Fibroblast of villous mesenchyme (primary cell): ENCODE measurements around the gene HYDIN. TPM values are rescaled to one million over a fixed set of nuclear protein-coding genes. Genes with fewer than 3 reads are reported as not detected.
"Not testable (repeated sequence)": the region's sequence is repeated elsewhere in the genome, so short reads cannot be mapped to it uniquely, and the experiment has no call there.

ENCODE experiments used
- DNase-seq: peaks from one replicate; pipeline ENCODE4 v3.0.0-alpha.2; 2010; ENCODE audit warnings: low read depth
- H3K4me3 ChIP-seq: 2 replicates; pipeline ENCODE4 v1.5.1; 2011; ENCODE audit warnings: low read depth, mild to moderate bottlenecking, low read length
- total RNA-seq: library from RNA; depleted of rRNA; stranded (reverse); fragments of >200 nt; gene quantifications from 2 replicates; pipeline ENCODE4 v1.2.3, GENCODE V29; 2012

HYDIN gene
- total RNA-seq, 1 donor: under 0.01 TPM

- not testable (repeated sequence) for H3K4me3 ChIP-seq, DNase-seq
Observed at GRCh38 chr16:71105881-71106280, 124.6 kb downstream of the HYDIN start.

GRCh38 chr16:71083573-71083972, 146.9 kb downstream of the HYDIN start:
- DNase-seq, H3K4me3 ChIP-seq: not testable (repeated sequence)

GRCh38 chr16:71080777-71081176, 149.7 kb downstream of the HYDIN start:
- H3K4me3 ChIP-seq, DNase-seq: not testable (repeated sequence)

DNA sequence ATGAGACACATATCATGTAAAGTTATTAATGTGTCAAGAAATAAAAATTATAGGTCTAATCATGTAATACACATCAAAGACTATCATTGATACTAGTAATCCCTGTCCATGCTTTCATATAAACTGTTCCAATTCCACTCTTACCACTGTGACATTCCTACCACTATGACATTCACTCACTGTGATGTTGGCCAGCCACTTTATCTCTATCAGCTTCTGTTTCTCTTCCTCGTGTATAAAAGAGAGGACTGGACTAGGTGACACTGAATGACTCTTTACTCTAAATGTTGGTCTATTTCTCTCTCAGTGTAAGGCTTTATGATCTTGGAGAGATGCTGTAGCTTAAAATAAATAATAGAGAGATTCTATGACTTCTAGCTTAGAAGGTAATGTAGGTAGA, 150.3 kb downstream of the HYDIN start:
- not testable (repeated sequence) for H3K4me3 ChIP-seq, DNase-seq

DNA sequence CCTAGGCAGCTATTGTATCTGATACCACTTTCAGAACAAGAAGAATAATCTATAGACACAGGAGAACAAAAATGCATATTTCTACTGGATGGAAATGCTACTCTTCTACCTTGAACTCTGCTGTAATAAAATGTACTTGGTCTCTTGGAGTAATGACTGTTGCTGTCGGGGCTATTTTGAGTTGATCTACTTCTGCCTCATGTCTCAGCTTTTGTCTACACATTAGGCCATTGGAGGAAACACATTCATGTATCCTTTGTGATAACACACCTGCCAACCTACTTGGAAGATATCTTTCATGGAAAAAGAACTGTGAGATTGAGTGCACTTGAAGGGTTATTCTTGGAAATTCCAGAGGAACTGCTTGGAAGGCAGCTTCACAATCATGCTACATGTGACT, 159.9 kb downstream of the HYDIN start:
- not testable (repeated sequence) for DNase-seq, H3K4me3 ChIP-seq

GRCh38 chr16:71069842-71070241, 160.7 kb downstream of the HYDIN start:
- not testable (repeated sequence) for DNase-seq, H3K4me3 ChIP-seq

GRCh38 chr16:71053897-71054609, 176.5 kb downstream of the HYDIN start:
- not testable (repeated sequence) for H3K4me3 ChIP-seq, DNase-seq

- not testable (repeated sequence) for DNase-seq, H3K4me3 ChIP-seq
Observed at GRCh38 chr16:71050307-71050706, 180.2 kb downstream of the HYDIN start.

- H3K4me3 ChIP-seq, DNase-seq: not testable (repeated sequence)
Observed at GRCh38 chr16:71039368-71040111, 191.0 kb downstream of the HYDIN start.

GRCh38 chr16:71038421-71038820, 192.1 kb downstream of the HYDIN start:
- DNase-seq, H3K4me3 ChIP-seq: not testable (repeated sequence)

GRCh38 chr16:71037987-71038386, 192.5 kb downstream of the HYDIN start:
- DNase-seq, H3K4me3 ChIP-seq: not testable (repeated sequence)

- not testable (repeated sequence) for DNase-seq, H3K4me3 ChIP-seq
Observed at GRCh38 chr16:71028032-71028727, 202.3 kb downstream of the HYDIN start.

GRCh38 chr16:71027511-71027910, 203.0 kb downstream of the HYDIN start:
- H3K4me3 ChIP-seq, DNase-seq: not testable (repeated sequence)

DNA sequence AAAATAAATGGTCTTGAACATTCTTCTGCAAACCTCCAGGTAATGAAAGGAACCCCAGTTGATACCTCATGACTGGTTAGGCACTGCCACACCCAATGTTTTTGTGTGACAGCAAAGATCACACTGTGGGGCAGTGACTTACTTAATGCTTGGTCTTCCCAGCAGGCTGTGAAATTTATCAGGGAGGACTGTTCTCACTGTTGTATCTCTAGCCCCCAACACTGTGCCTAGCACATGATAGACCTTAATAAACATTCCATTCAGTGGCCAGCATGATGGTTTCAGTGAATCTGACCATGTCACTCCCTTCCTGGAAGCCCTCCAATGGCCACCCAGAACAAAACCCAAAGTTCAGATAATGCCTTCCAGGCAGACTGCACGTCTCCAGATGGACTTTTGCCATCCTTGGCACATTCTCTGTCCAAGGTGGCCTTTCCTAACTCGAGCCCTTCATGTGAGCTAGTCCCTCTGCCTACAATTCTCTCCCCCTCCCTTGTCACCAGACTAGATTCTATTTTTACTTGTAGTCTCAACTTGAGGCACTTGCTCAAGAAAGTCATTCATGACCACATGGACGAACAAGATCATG, 206.6 kb downstream of the HYDIN start:
- not testable (repeated sequence) for DNase-seq, H3K4me3 ChIP-seq

GRCh38 chr16:71021961-71022537, 208.5 kb downstream of the HYDIN start:
- H3K4me3 ChIP-seq, DNase-seq: not testable (repeated sequence)

DNA sequence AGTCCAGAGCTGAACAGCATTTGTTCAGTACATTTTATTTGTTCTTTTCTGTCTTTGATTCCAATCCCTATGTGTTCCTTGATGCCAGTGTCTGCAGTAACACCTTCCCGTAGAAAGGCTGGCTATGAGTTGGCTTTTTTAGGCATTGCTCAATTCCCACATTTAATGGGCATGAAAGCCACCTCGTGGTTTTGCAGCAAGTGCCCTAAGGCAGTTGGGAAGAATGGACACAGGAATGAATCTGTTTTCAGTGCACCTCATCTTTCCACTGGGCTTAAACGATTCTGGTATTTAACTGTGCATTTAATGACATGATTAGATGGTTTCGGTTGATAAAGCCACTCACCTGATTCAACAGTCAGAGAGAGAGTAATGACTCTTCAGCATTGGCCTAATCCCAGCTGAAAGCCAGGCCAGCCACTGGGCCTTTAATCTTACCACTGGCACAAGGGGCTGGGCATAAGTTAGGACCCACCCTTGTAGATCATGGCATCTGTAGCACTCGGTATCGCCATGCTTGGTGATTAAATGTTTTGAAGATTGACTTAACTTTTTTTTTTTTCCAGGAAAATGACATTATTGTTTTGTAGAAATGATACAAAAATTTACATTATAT, 211.3 kb downstream of the HYDIN start:
- not testable (repeated sequence) for DNase-seq, H3K4me3 ChIP-seq

GRCh38 chr16:71015419-71015818, 215.1 kb downstream of the HYDIN start:
- H3K4me3 ChIP-seq, DNase-seq: not testable (repeated sequence)

- DNase-seq, H3K4me3 ChIP-seq: not testable (repeated sequence)
Observed at GRCh38 chr16:71009440-71010223, 220.9 kb downstream of the HYDIN start.
